ENCODE results near the gene UNC13C. TPM values are rescaled to one million over a fixed set of nuclear protein-coding genes. Genes with fewer than 3 reads are reported as not detected.

The UNC13C gene
- polyA plus RNA-seq, 1 of the 3 experiments (the other 2 are of a cell fraction): not detected

- Histone ChIP-seq H3K27me3 (ENCODE audit: insufficient read depth) (no peaks in the 10 kb centered on the region), H3K9me3 (no peaks in the 10 kb centered on the region), H3K4me1 (ENCODE audit: control insufficient read depth in 1 of 2, insufficient read depth in 2 of 2, low read depth in 1 of 2, low read length in 1 of 2) (no peaks in the 10 kb centered on the region), H3K9ac (no peak overlapping the region), H3K36me3 (replicated peaks in 1 of 2; ENCODE audit: control insufficient read depth in 1 of 2, insufficient read depth in 2 of 2, low read length in 1 of 2) (no peaks in the 10 kb centered on the region), H3K4me3 (ENCODE audit: low read depth in 2 of 2, low read length in 1 of 2) (no peak overlapping the region), H3F3A (replicated peaks; ENCODE audit: insufficient read depth) (no peaks in the 10 kb centered on the region), H3K27ac (ENCODE audit: low read depth in 2 of 2, low read length in 1 of 2) (no peak overlapping the region), H3K9me2 (no peaks in the 10 kb centered on the region), H2AFZ (ENCODE audit: low read depth) (no peak overlapping the region), H3K4me2 (no peak overlapping the region), H3K79me2 (ENCODE audit: insufficient read depth) (no peaks in the 10 kb centered on the region), H4K20me1 (ENCODE audit: insufficient read depth) (no peaks in the 10 kb centered on the region)
- DNase-seq: no peak
- ChIA-PET CTCF (no interaction called here), POLR2A (no interaction called here)
- WGBS (ENCODE audit: low lambda C conversion rate): 7% methylated on average over 3 of the region's 3 CpGs
- TF ChIP-seq FOXM1 (IDR thresholded peaks at IDR 0.05; ENCODE audit: low read depth) (no peak), GATA2 (CRISPR knock-in tag; IDR thresholded peaks at IDR 0.05) (no peak), NRF1 (IDR thresholded peaks at IDR 0.05; ENCODE audit: low read depth, low read length) (no peak)
These were observed 326.1 kb downstream of the UNC13C start for GRCh38 chr15:54304321-54304720.

- ChIA-PET POLR2A (no interaction called here), CTCF (interaction anchor here (0.6 kb wide), 1 partner anchor 1583 kb away, joined by 3 read pairs; no protein-coding TSS in a partner anchor)
- no peak for DNase-seq
- no peak overlapping the region for H3K27ac ChIP-seq (ENCODE audit: low read depth in 2 of 2, low read length in 1 of 2)
- H3K9me2 ChIP-seq: no peaks in the 10 kb centered on the region
- H3F3A ChIP-seq (replicated peaks; ENCODE audit: insufficient read depth): no peaks in the 10 kb centered on the region
- TF ChIP-seq USF2 (IDR thresholded peaks at IDR 0.05; ENCODE audit: borderline replicate concordance, low read depth, low read length) (no peak), FOXJ3 (CRISPR knock-in tag; IDR thresholded peaks at IDR 0.05) (no peak), ZBTB33 (IDR thresholded peaks at IDR 0.05; ENCODE audit: borderline replicate concordance, low read depth) (no peak), ELF1 (IDR thresholded peaks at IDR 0.05) (no peak)
- no peak overlapping the region for H3K4me3 ChIP-seq (ENCODE audit: low read depth in 2 of 2, low read length in 1 of 2)
- no peaks in the 10 kb centered on the region for H3K27me3 ChIP-seq (ENCODE audit: insufficient read depth)
- H4K20me1 ChIP-seq (ENCODE audit: insufficient read depth): no peaks in the 10 kb centered on the region
- H3K4me1 ChIP-seq (ENCODE audit: control insufficient read depth in 1 of 2, insufficient read depth in 2 of 2, low read depth in 1 of 2, low read length in 1 of 2): no peaks in the 10 kb centered on the region
- no peak overlapping the region for H3K4me2 ChIP-seq
- H3K9ac ChIP-seq: no peak overlapping the region
- H2AFZ ChIP-seq (ENCODE audit: low read depth): no peak overlapping the region
- no peaks in the 10 kb centered on the region for H3K36me3 ChIP-seq (replicated peaks in 1 of 2; ENCODE audit: control insufficient read depth in 1 of 2, insufficient read depth in 2 of 2, low read length in 1 of 2)
- H3K79me2 ChIP-seq (ENCODE audit: insufficient read depth): no peaks in the 10 kb centered on the region
- no peaks in the 10 kb centered on the region for H3K9me3 ChIP-seq
- WGBS (ENCODE audit: low lambda C conversion rate): 3% methylated on average over 1 of the region's 1 CpG
These were observed 326.9 kb downstream of the UNC13C start for GRCh38 chr15:54305138-54305537.

GRCh38 chr15:54307252-54307902 lies 329.1 kb downstream of the UNC13C start:
- ChIA-PET CTCF (no interaction called here), POLR2A (no interaction called here)
- H3K4me2 ChIP-seq: no peak overlapping the region
- no peak overlapping the region for H3K9ac ChIP-seq
- no peaks in the 10 kb centered on the region for H3K79me2 ChIP-seq (ENCODE audit: insufficient read depth)
- no peak overlapping the region for H3K4me3 ChIP-seq (ENCODE audit: low read depth in 2 of 2, low read length in 1 of 2)
- no peaks in the 10 kb centered on the region for H3K27me3 ChIP-seq (ENCODE audit: insufficient read depth)
- no peak overlapping the region for H2AFZ ChIP-seq (ENCODE audit: low read depth)
- no peak overlapping the region for H3K27ac ChIP-seq (ENCODE audit: low read depth in 2 of 2, low read length in 1 of 2)
- no peaks in the 10 kb centered on the region for H3K9me2 ChIP-seq
- H3K4me1 ChIP-seq (ENCODE audit: control insufficient read depth in 1 of 2, insufficient read depth in 2 of 2, low read depth in 1 of 2, low read length in 1 of 2): no peaks in the 10 kb centered on the region
- no peaks in the 10 kb centered on the region for H3K9me3 ChIP-seq
- no peaks in the 10 kb centered on the region for H3F3A ChIP-seq (replicated peaks; ENCODE audit: insufficient read depth)
- H4K20me1 ChIP-seq (ENCODE audit: insufficient read depth): no peaks in the 10 kb centered on the region
- whole genome bisulfite sequencing (ENCODE audit: low lambda C conversion rate): 2% methylated on average over 3 of the region's 3 CpGs
- no peak for DNase-seq
- no peaks in the 10 kb centered on the region for H3K36me3 ChIP-seq (replicated peaks in 1 of 2; ENCODE audit: control insufficient read depth in 1 of 2, insufficient read depth in 2 of 2, low read length in 1 of 2)
- no peak for TF ChIP-seq TEAD4 (IDR thresholded peaks at IDR 0.05; ENCODE audit: borderline replicate concordance, insufficient read depth)
- no peak for TF ChIP-seq TAF1 (IDR thresholded peaks at IDR 0.05; ENCODE audit: borderline replicate concordance, low read depth, low read length)
- no peak for TF ChIP-seq GABPA (IDR thresholded peaks at IDR 0.05; ENCODE audit: low read depth)
- TF ChIP-seq PBX3 (IDR thresholded peaks at IDR 0.05): no peak
- TF ChIP-seq JUND (IDR thresholded peaks at IDR 0.05): no peak
- TF ChIP-seq SIN3A (IDR thresholded peaks at IDR 0.05; ENCODE audit: borderline replicate concordance, low read depth, low read length): no peak
- no peak for TF ChIP-seq EP300 (IDR thresholded peaks at IDR 0.05; ENCODE audit: borderline replicate concordance in 1 of 2, low read depth in 1 of 2, low read length in 1 of 2)
- TF ChIP-seq RAD21 (IDR thresholded peaks at IDR 0.05; ENCODE audit: low read length): no peak
- TF ChIP-seq RXRA (IDR thresholded peaks at IDR 0.05; ENCODE audit: borderline replicate concordance, low read depth): no peak
- no peak for TF ChIP-seq EZH2phosphoT487 (IDR thresholded peaks at IDR 0.05; ENCODE audit: borderline replicate concordance, low read depth)
- no peak for TF ChIP-seq USF1 (IDR thresholded peaks at IDR 0.05; ENCODE audit: borderline replicate concordance, low read depth)
- TF ChIP-seq RFX5 (IDR thresholded peaks at IDR 0.05; ENCODE audit: low read length): no peak
